ENCODE results near the gene NPM1.

Gene NPM1

GRCh38 chr5:171453988-171454387, 66.3 kb downstream of the NPM1 start:
- DNase-seq: no peak

DNA sequence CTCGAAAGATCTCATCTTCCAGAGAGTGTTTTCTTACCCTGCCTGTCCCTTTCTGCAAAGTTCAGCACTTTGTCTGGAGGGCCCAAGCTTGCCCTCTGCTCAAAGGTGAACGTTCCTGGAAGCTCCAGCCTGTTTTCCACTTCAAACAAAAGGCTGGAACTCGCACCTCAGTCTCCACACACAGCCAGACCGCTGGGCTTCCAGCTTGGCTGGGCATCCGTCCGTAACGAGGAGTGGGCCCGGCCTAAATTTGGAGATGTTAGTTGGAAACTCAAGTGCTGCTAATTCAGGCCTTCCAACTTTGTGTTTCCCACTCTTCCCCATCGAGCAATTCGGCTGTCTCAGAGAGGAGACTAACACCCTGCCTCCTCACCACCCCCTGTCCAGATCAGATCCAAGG, 66.9 kb downstream of the NPM1 start:
- DNase-seq: no peak

GRCh38 chr5:171455522-171455921, 67.9 kb downstream of the NPM1 start:
- no peak for DNase-seq

DNA sequence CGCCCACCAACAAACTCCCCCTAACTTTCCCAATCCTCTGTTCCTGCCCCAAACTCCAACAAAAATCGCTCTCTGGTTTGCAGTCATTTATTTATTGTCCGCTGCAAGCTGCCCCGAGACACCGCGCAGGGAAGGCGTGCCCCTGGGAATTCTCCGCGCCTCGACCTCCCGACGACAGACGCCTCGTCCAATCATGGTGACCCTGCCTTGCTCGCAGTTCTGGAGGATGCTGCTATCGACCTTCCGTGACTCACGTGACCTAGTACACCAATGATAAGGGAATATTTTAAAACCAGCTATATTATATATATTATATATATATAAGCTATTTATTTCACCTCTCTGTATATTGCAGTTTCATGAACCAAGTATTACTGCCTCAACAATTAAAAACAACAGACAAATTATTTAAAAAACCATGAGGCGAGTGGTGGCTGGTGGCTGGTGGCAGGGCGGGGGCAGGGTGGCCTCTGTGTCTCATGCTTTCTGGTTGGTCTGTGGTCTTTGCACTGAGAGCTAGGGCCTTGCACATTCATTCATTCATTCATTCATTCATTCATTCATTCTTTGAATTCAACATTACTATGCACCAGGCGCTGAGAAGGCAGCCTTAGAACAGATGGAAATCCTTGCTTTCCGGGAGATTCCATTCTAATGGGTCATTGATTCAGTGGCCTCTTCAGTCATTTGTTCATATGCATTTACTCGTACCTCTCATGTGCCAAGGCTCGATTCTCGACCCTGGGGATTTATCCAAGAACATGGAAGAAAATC, 69.7 kb downstream of the NPM1 start:
- no peak for DNase-seq

DNA sequence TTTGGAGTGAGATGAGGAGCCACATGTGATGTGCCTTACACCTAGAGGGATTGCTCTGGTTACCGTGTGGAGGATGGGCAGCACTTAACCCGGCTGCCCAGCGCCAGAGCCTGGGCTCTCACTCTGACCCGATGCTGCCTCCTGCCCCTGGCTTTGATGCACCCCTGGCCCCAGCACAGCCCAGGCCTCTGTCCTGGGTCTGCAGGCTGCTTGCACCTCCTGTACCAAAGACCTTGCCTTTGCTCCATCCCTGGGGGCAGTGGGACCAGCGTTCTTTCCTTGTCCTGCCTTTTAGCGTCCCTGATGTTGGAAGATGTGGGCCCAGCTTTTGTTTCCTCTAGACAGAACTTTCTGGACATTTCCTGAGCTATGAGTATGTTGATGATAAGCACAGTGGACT, 72.2 kb downstream of the NPM1 start:
- DNase-seq: no peak

All from RPMI8226 (cell line).